SK-N-SH (cell line): ENCODE data around the gene ABLIM2. TPM values are rescaled to one million over a fixed set of nuclear protein-coding genes. Genes with fewer than 3 reads are reported as not detected.

Source experiments
- CTCF ChIA-PET: fragments of 300-600, 350-600 bp; formaldehyde crosslinking; extraction: SDS; loops from one replicate; lab custom pipeline; 2021; lab: Yijun Ruan, JAX
- POLR2A ChIA-PET: fragments of 350-600 bp; sonication (Branson Sonifier 250); formaldehyde crosslinking; extraction: SDS; loops from one replicate; lab custom pipeline; 2020; ENCODE audit warnings: antibody characterized with exemption, inconsistent platforms; lab: Yijun Ruan, JAX
- DNase-seq: peaks from one replicate; pipeline ENCODE4 v3.0.0; 2012
- H2AFZ ChIP-seq: fragments of 200-600 bp; sonication (generic); 2 replicates; pipeline ENCODE4 v1.8.1; 2016; ENCODE audit warnings: antibody characterized with exemption, mild to moderate bottlenecking, low read depth
- H3F3A ChIP-seq: fragments of 200-600 bp; sonication (generic); replicated peaks from 2 replicates; pipeline ENCODE3; 2016; ENCODE audit warnings: antibody characterized with exemption, mild to moderate bottlenecking; ENCODE audit not compliant: insufficient read depth
- H3K27ac ChIP-seq, 2 experiments: fragments of 200-500 bp in 1 of 2; fragments of 200-600 bp in 1 of 2; sonication (Bioruptor generic) in 1 of 2; sonication (generic), shearing (Covaris generic) in 1 of 2; 2 replicates each; pipeline versions ENCODE4 v1.5.1 to v1.6.1; 2014 to 2016; ENCODE audit warnings: low read depth in 2 of 2, inconsistent platforms in 1 of 2, low read length in 1 of 2, mild to moderate bottlenecking in 1 of 2, mixed read lengths in 1 of 2
- H3K27me3 ChIP-seq: fragments of 200-600 bp; sonication (generic), shearing (Covaris generic); 2 replicates; pipeline ENCODE4 v1.6.1; 2016; ENCODE audit warnings: mixed run types; ENCODE audit not compliant: insufficient read depth
- H3K36me3 ChIP-seq, 2 experiments: fragments of 200-500 bp in 1 of 2; fragments of 200-600 bp in 1 of 2; sonication (Bioruptor generic) in 1 of 2; sonication (generic) in 1 of 2; replicated peaks in 1 of 2; 2 replicates each; pipeline versions ENCODE3 to v1.5.1; 2014 to 2016; ENCODE audit warnings: low read length in 1 of 2, mild to moderate bottlenecking in 1 of 2; ENCODE audit not compliant: insufficient read depth in 2 of 2, control insufficient read depth in 1 of 2
- H3K4me1 ChIP-seq, 2 experiments: fragments of 200-500 bp in 1 of 2; fragments of 200-600 bp in 1 of 2; sonication (Bioruptor generic) in 1 of 2; sonication (generic), shearing (Covaris generic) in 1 of 2; 2 replicates each; pipeline versions ENCODE4 v1.5.1 to v1.6.1; 2014 to 2016; ENCODE audit warnings: low read depth in 1 of 2, low read length in 1 of 2, mixed run types in 1 of 2; ENCODE audit not compliant: insufficient read depth in 2 of 2, control insufficient read depth in 1 of 2
- H3K4me2 ChIP-seq: fragments of 200-600 bp; sonication (generic), shearing (Covaris generic); 2 replicates; pipeline ENCODE4 v1.6.1; 2017; ENCODE audit warnings: mixed run types
- H3K4me3 ChIP-seq, 2 experiments: fragments of 200-500 bp in 1 of 2; fragments of 200-600 bp in 1 of 2; sonication (Bioruptor generic) in 1 of 2; sonication (generic), shearing (Covaris generic) in 1 of 2; 2 replicates each; pipeline versions ENCODE4 v1.5.1 to v1.8.1; 2014 to 2016; ENCODE audit warnings: low read depth in 2 of 2, inconsistent platforms in 1 of 2, low read length in 1 of 2, mild to moderate bottlenecking in 1 of 2, mixed read lengths in 1 of 2, moderate library complexity in 1 of 2
- H3K79me2 ChIP-seq: fragments of 200-600 bp; sonication (generic); 2 replicates; pipeline ENCODE4 v1.8.1; 2017; ENCODE audit warnings: mild to moderate bottlenecking; ENCODE audit not compliant: insufficient read depth
- H3K9ac ChIP-seq: fragments of 200-600 bp; sonication (generic); 2 replicates; pipeline ENCODE4 v1.6.1; 2017; ENCODE audit warnings: mixed run types
- H3K9me2 ChIP-seq: fragments of 200-600 bp; sonication (generic); 2 replicates; pipeline ENCODE4 v1.6.1; 2017; ENCODE audit warnings: mixed run types
- H3K9me3 ChIP-seq: fragments of 200-600 bp; sonication (generic); 2 replicates; pipeline ENCODE4 v1.6.1; 2017; ENCODE audit warnings: mixed run types, mild to moderate bottlenecking, moderate library complexity
- H4K20me1 ChIP-seq: fragments of 200-600 bp; sonication (generic); 2 replicates; pipeline ENCODE4 v1.6.1; 2017; ENCODE audit warnings: mild to moderate bottlenecking, mixed run types; ENCODE audit not compliant: insufficient read depth
- CHD2 ChIP-seq: fragments of 150-350 bp; IDR thresholded peaks from 2 replicates; pipeline ENCODE4 v1.6.1; 2018; ENCODE audit warnings: low read length; ENCODE audit not compliant: partially characterized antibody
- CTCF ChIP-seq: fragments of 200-600 bp; sonication (generic); IDR thresholded peaks from 2 replicates; pipeline ENCODE4 v1.6.1; 2017; ENCODE audit warnings: antibody characterized with exemption, mild to moderate bottlenecking, moderate library complexity
- FOXM1 ChIP-seq: IDR thresholded peaks from 2 replicates; pipeline ENCODE4 v1.4.0; 2012; ENCODE audit warnings: low read depth, mild to moderate bottlenecking
- IRF3 ChIP-seq: fragments of 150-350 bp; IDR thresholded peaks from 2 replicates; pipeline ENCODE4 v1.6.1; 2016; ENCODE audit warnings: mild to moderate bottlenecking, low read depth, low read length
- JUND ChIP-seq: IDR thresholded peaks from 2 replicates; pipeline ENCODE4 v1.4.0; 2012
- MEF2A ChIP-seq: IDR thresholded peaks from 2 replicates; pipeline ENCODE4 v1.4.0; 2012; ENCODE audit warnings: low read depth, borderline replicate concordance
- PBX3 ChIP-seq: IDR thresholded peaks from 2 replicates; pipeline ENCODE4; 2012
- POLR2AphosphoS5 ChIP-seq: IDR thresholded peaks from 2 replicates; pipeline ENCODE4 v1.6.1; 2012; ENCODE audit warnings: low read depth, low read length
- RXRA ChIP-seq: IDR thresholded peaks from 2 replicates; pipeline ENCODE4 v1.4.0; 2012; ENCODE audit warnings: low read depth, mild to moderate bottlenecking, borderline replicate concordance
- SIN3A ChIP-seq: IDR thresholded peaks from 2 replicates; pipeline ENCODE4 v1.6.1; 2012; ENCODE audit warnings: low read depth, mild to moderate bottlenecking, low read length, moderate library complexity, borderline replicate concordance
- TAF1 ChIP-seq: IDR thresholded peaks from 2 replicates; pipeline ENCODE4 v1.6.1; 2012; ENCODE audit warnings: low read depth, mild to moderate bottlenecking, low read length, moderate library complexity, borderline replicate concordance
- TCF12 ChIP-seq: IDR thresholded peaks from 2 replicates; pipeline ENCODE4 v1.4.0; 2012
- TEAD4 ChIP-seq: IDR thresholded peaks from 2 replicates; pipeline ENCODE4 v1.4.0; 2012; ENCODE audit warnings: mild to moderate bottlenecking, borderline replicate concordance; ENCODE audit not compliant: insufficient read depth
- USF1 ChIP-seq: IDR thresholded peaks from 2 replicates; pipeline ENCODE4 v1.4.0; 2012; ENCODE audit warnings: low read depth, borderline replicate concordance
- WGBS: methylation state at CpG from one replicate; pipeline ENCODE4 v1.1.6; 2017; ENCODE audit warnings: low lambda C conversion rate; 5-methylcytosine and 5-hydroxymethylcytosine counted together
- polyA plus RNA-seq, 3 experiments: library from polyadenylated mRNA; depleted of rRNA; stranded (reverse); fragments of >200 nt; gene quantifications; 2 replicates each; pipeline ENCODE4 v1.2.3, GENCODE V29; 2012

ABLIM2 gene
- polyA plus RNA-seq, 1 of the 3 experiments (the other 2 are of a cell fraction), result 0.53 TPM

GRCh38 chr4:8032381-8032780 is 126.2 kb downstream of the ABLIM2 start:
- peaks cover 0 to 26% of the 10 kb centered on the region in 2 experiments; a peak in 1 of 4 replicates for H3K4me1 ChIP-seq
- H3K36me3 ChIP-seq, result no peaks in the 10 kb centered on the region
- TF ChIP-seq FOXM1 (no peak), PBX3 (no peak), JUND (no peak), USF1 (no peak), TCF12 (no peak), TEAD4 (no peak), CTCF (no peak), RXRA (no peak), IRF3 (no peak), TAF1 (no peak), MEF2A (no peak), POLR2AphosphoS5 (no peak), SIN3A (no peak), CHD2 (no peak)
- no peak overlapping the region for H3K4me3 ChIP-seq
- H3K9me2 ChIP-seq, result no peaks in the 10 kb centered on the region
- H4K20me1 ChIP-seq, result no peaks in the 10 kb centered on the region
- no peaks in the 10 kb centered on the region for H3K27me3 ChIP-seq
- H3F3A ChIP-seq, result no peaks in the 10 kb centered on the region
- H3K9ac ChIP-seq, result no peak overlapping the region
- no peaks in the 10 kb centered on the region for H3K9me3 ChIP-seq
- 64% methylated on average over 10 of the region's 23 CpGs for WGBS
- CTCF ChIA-PET, result no interaction called here
- no peak for DNase-seq
- no peak overlapping the region for H2AFZ ChIP-seq
- H3K27ac ChIP-seq, result no peak overlapping the region
- no peak overlapping the region for H3K4me2 ChIP-seq
- no peaks in the 10 kb centered on the region for H3K79me2 ChIP-seq
- POLR2A ChIA-PET, result no interaction called here
